Measurements from ENCODE around the gene ANTXRL.
"Not testable (repeated sequence)": the region's sequence is repeated elsewhere in the genome, so short reads cannot be mapped to it uniquely, and the experiment has no call there.

DNA sequence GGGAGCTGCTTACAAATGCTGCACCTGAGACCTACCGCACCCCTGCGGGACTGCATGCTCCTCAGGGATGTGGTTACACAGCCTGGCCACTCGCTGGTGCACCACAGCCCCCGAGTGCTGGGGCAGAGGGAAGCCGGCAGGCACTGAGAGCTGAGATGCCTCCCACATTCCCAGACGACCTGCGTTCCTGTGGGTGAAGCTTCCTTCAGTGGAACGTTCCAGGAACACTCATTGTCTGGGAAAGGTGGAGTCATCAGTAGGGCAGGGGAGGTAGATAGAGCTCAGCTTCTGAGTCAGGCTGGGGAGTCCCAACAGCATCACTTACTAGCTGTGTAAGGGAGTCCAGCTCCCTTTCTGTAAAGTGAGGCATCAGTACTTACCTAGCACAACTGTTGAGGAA, 91.3 kb downstream of the ANTXRL start:
- TF ChIP-seq, protein P1, sequence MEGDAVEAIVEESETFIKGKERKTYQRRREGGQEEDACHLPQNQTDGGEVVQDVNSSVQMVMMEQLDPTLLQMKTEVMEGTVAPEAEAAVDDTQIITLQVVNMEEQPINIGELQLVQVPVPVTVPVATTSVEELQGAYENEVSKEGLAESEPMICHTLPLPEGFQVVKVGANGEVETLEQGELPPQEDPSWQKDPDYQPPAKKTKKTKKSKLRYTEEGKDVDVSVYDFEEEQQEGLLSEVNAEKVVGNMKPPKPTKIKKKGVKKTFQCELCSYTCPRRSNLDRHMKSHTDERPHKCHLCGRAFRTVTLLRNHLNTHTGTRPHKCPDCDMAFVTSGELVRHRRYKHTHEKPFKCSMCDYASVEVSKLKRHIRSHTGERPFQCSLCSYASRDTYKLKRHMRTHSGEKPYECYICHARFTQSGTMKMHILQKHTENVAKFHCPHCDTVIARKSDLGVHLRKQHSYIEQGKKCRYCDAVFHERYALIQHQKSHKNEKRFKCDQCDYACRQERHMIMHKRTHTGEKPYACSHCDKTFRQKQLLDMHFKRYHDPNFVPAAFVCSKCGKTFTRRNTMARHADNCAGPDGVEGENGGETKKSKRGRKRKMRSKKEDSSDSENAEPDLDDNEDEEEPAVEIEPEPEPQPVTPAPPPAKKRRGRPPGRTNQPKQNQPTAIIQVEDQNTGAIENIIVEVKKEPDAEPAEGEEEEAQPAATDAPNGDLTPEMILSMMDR (IDR thresholded peaks at IDR 0.05; ENCODE audit: poor library complexity): not testable (repeated sequence)
- not testable (repeated sequence) for TF ChIP-seq EZH2 (IDR thresholded peaks at IDR 0.05; ENCODE audit: borderline replicate concordance)
